ENCODE measurements around the gene DPYSL4. TPM values are rescaled to one million over a fixed set of nuclear protein-coding genes. Genes with fewer than 3 reads are reported as not detected.

Gene DPYSL4
- total RNA-seq, 4 donors from 2014 or later = 1.1 to 1.3 TPM; not detected in 2

DNA sequence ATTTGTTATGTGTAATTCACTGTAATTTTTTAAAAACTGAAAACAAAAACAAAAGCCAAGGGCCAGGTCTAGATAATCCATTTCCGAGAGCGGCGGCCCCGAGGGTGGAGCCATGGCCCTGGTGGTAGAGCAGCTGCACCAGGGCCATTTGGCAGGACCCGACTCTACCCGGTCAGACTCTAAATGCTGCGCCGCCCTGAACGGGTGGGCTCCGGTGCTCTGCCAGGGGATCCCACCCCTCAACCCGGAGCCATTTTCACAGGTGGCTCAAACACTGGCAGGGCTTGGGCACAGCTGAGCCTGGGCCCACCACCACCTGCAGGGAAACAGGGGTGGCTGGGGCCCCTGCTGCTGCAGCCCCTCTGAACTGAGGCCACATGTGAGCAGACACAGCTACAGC lies 56.9 kb downstream of the DPYSL4 start:
- DNase-seq (ENCODE audit: low spot score in 2 of 2) = no peak
- intact Hi-C loops (cut with DNase I; ENCODE audit: low total_unique reads) = no loop called here
- TF ChIP-seq, protein P1, sequence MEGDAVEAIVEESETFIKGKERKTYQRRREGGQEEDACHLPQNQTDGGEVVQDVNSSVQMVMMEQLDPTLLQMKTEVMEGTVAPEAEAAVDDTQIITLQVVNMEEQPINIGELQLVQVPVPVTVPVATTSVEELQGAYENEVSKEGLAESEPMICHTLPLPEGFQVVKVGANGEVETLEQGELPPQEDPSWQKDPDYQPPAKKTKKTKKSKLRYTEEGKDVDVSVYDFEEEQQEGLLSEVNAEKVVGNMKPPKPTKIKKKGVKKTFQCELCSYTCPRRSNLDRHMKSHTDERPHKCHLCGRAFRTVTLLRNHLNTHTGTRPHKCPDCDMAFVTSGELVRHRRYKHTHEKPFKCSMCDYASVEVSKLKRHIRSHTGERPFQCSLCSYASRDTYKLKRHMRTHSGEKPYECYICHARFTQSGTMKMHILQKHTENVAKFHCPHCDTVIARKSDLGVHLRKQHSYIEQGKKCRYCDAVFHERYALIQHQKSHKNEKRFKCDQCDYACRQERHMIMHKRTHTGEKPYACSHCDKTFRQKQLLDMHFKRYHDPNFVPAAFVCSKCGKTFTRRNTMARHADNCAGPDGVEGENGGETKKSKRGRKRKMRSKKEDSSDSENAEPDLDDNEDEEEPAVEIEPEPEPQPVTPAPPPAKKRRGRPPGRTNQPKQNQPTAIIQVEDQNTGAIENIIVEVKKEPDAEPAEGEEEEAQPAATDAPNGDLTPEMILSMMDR (IDR thresholded peaks at IDR 0.05) = no peak
- no peak for TF ChIP-seq POLR2A (IDR thresholded peaks at IDR 0.05)
- no peak overlapping the region for H3K4me3 ChIP-seq (ENCODE audit: low read depth, poor library complexity, severe bottlenecking)
- 90 to 93% methylated on average over 10 to 11 of the region's 11 CpGs for WGBS, 2 donors

GRCh38 chr10:132245056-132245455 lies 58.3 kb downstream of the DPYSL4 start:
- no peak for TF ChIP-seq POLR2A (IDR thresholded peaks at IDR 0.05)
- TF ChIP-seq, protein P1 (IDR thresholded peaks at IDR 0.05) = no peak
- no peak overlapping the region for H3K4me3 ChIP-seq (ENCODE audit: low read depth, poor library complexity, severe bottlenecking)
- intact Hi-C loops (cut with DNase I; ENCODE audit: low total_unique reads) = no loop called here
- 91 to 95% methylated on average over 14 of the region's 14 CpGs for WGBS, 2 donors
- no peak for DNase-seq (ENCODE audit: low spot score in 2 of 2)

DNA sequence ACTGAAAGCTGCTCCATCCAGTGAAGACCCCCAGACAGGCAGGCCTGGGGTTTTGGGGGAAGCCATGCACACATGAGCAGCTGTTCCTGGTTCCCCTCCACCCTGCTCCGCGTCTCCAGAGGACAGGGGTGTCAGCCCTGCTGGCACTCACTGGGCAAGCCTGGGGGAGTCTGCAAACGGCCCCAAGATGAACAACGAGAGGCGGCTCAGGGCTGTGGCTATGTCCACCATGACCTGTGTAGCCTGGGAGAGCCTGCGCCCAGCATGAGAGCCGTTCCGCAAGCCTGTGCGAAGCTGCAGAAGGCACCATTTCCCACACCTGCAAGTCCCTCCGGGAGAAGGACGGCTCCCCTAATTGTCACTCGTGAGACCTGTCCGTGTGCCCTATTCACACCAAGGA lies 59.5 kb downstream of the DPYSL4 start:
- no peak overlapping the region for H3K4me3 ChIP-seq (ENCODE audit: low read depth, poor library complexity, severe bottlenecking)
- no peak for DNase-seq (ENCODE audit: low spot score in 2 of 2)
- TF ChIP-seq, protein P1 (IDR thresholded peaks at IDR 0.05) = no peak
- no peak for TF ChIP-seq POLR2A (IDR thresholded peaks at IDR 0.05)
- 92 to 94% methylated on average over 7 to 13 of the region's 13 CpGs for WGBS, 2 donors
- intact Hi-C loops (cut with DNase I; ENCODE audit: low total_unique reads) = no loop called here

DNA sequence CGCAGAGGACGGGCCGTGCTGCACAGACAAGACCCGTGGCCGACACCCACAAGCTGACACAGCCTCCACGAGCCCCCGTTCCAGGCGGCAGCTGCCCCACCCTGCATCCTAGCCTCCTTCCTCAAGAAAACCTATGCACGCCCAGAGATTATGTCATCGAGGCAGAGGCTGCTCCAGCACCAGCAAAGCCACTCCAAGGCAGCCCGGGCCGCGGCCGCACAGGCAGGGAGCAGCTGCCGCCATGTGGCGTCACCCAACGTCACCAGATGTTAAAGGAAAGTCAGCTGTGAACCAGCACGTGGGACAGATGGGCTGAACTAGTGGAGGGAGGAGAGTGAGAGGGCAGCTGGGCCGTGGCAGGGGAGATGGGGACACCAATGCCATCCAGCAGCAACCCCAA lies 61.2 kb downstream of the DPYSL4 start:
- no peak for DNase-seq (ENCODE audit: low spot score in 2 of 2)
- 52 to 72% methylated on average over 18 to 19 of the region's 19 CpGs for WGBS, 2 donors
- intact Hi-C loops (cut with DNase I; ENCODE audit: low total_unique reads) = no loop called here
- H3K4me3 ChIP-seq (ENCODE audit: low read depth, poor library complexity, severe bottlenecking) = no peak overlapping the region
- TF ChIP-seq POLR2A (IDR thresholded peaks at IDR 0.05) = no peak
- TF ChIP-seq, protein P1 (IDR thresholded peaks at IDR 0.05) = no peak

DNA sequence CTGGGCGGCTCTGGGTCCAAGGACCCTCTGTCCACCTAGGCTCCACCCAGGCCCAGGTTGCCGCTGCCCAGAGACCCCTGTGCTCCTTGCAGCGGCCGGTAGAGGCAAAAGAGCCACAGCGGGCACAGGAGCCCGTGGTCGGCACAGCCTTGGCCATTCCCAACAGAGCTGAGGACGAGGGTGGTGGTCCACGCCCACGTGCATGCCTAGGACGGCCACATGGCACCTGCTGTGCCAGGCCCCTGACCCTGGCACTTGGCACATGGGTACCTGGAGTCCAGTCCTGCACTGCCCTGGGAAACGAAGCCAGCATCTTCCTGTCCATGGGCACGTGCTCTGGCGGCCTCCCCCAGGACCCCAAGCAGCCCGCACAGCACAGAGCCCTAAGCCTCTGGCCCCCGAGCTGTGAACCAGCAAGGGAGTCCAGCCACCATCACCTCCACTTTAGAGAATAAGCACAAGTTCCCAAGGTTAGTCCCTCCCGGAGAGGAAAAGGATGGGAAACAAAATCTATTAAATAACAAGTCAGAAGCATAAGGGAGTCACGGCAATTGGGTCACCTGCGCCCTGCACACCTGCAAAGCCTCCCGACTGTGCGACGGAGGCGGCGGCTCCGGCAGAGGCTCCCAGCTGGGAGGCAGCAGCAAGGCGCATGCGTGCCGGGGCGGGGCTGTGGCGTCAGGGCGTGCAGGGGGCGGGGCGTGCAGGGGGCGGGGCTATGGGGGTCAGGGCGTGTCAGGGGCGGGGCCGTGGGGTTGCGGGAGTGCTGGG lies 61.9 kb downstream of the DPYSL4 start:
- DNase-seq (ENCODE audit: low spot score in 2 of 2) = no peak
- no peak overlapping the region for H3K4me3 ChIP-seq (ENCODE audit: low read depth, poor library complexity, severe bottlenecking)
- intact Hi-C loops (cut with DNase I; ENCODE audit: low total_unique reads) = no loop called here
- TF ChIP-seq POLR2A (IDR thresholded peaks at IDR 0.05) = no peak
- TF ChIP-seq, protein P1 (IDR thresholded peaks at IDR 0.05) = no peak
- 47 to 56% methylated on average over 18 to 26 of the region's 38 CpGs for WGBS, 2 donors

All from lower leg skin (tissue), 4 donors.